ENCODE measurements around the gene ADO.
A peak's percentile ranks its signal among the peaks of the same experiment; 100 is the strongest.

The ADO gene

DNA sequence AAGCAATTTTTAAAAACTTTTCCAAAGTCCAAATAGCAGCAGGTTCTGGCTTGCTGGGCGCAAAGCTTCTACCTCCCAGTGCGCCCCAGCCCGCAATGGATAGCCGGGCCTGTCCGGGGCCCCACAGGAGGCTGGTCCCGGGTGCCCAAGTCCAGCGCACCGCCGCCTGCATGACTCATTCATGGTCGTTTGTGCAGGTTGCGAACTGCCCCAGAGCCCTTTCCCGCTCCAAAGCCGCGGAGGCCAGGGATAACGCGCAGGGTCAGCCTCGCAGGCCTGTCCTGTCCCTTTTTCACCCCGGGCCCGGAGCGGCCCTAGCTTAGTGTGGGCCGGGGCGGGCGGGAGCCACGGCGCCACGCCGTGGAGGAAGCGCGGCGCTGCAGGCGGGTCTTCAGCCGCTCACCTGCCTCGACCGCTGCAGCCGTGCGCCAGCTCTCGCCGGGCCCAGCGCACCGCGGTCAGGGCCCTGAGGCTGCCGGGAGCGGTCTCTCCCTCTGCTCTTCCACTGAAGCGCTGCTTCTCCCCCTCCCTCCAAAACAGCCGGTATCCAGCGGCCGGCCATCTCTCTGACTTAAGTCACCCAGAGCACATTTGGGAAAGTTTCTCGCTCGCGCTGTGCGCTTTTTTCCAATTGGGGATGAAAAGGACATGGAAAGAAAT is 13.4 kb downstream of the ADO start:
- DNase-seq (ENCODE audit: low read depth in 2 of 2): peak; percentile 37 to 47

- peak in 1 of 2 donors; percentile 37 for DNase-seq (ENCODE audit: low read depth in 2 of 2)
Measured at GRCh38 chr10:62818426-62819011, 14.0 kb downstream of the ADO start.

- no peak for DNase-seq (ENCODE audit: low read depth in 2 of 2)
Measured at GRCh38 chr10:62819141-62819920, 14.8 kb downstream of the ADO start.

DNA sequence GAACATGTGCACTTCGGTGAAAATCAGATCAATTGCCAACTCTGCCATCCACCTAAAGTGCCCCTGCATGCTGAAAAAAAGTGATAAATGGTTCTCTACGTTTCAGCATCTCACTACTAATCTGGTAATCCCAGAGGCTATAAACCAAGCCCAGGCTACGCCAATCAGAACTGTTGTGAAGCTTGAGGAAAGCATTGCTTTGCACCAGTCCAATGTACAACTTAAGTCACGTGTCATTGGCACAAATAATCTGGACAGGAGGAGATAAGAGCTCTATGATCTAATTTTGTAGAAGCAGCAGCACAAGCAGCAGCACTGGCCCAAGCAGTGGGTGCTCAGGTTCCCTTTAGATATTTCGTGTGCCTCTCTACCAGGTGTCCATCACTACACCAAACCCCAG is 16.1 kb downstream of the ADO start:
- DNase-seq (ENCODE audit: low read depth in 2 of 2): no peak

GRCh38 chr10:62826273-62826672 is 21.8 kb downstream of the ADO start:
- DNase-seq (ENCODE audit: low read depth in 2 of 2): no peak

DNA sequence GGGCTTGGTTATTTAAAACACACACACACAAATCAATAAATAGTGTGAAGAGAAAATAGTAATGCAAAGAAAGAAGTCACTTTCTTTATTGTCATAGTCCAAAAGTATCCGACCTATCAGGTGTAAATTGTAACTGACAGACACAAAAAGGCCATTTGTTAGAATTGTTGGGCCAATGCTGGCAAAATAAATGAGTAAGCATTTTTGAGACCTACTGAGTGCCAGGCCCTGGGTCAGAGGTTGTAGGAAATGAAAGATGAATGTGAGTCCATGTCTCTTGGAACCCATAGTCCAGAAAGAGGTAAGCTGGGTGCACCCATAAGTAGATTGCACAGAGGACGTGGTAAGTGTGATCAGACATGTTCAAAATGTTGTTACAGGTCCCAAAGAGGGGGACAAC is 25.1 kb downstream of the ADO start:
- DNase-seq (ENCODE audit: low read depth in 2 of 2): no peak

GRCh38 chr10:62830679-62831078 is 26.2 kb downstream of the ADO start:
- no peak for DNase-seq (ENCODE audit: low read depth in 2 of 2)

DNA sequence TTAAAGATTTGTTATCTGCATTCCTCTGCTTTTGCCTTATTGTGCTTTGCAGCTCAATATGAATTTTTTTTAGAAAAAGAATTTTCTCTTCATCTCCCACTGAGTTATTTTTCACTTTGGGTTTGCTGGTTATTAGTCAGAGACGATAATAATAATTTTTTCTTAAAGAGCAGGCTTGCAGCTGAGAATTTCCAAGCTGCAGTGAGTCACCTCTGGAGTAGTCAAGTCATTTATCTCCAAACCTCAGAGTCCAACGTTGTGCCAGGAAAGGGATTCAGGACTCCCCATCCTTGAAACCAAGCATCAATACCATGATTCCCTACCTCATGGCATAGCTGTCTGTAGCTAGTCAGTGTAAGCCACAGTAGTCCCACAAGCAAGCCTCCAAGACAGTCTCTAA is 26.8 kb downstream of the ADO start:
- DNase-seq (ENCODE audit: low read depth in 2 of 2): no peak

- DNase-seq (ENCODE audit: low read depth in 2 of 2): no peak
Measured at GRCh38 chr10:62839590-62839989, 35.1 kb downstream of the ADO start.

DNA sequence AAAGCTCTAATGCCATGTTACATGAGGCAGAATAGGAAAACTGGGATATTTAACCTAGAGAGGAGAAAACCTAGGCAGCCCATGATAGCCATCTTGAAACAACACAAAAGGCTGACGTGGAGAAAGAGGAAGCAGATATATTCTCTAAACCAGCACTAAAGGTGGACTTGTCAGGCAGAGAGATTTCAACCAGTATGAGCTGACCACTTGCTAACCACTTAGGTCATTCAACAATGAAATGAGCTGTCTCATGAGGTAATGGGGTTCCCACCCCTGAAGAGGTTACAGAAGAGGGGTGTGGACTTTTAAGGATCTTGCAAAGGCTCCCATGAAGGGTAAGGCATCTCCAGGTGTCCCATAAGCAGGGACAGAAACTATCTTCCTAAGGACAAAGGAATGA is 38.5 kb downstream of the ADO start:
- DNase-seq (ENCODE audit: low read depth in 2 of 2): no peak

DNA sequence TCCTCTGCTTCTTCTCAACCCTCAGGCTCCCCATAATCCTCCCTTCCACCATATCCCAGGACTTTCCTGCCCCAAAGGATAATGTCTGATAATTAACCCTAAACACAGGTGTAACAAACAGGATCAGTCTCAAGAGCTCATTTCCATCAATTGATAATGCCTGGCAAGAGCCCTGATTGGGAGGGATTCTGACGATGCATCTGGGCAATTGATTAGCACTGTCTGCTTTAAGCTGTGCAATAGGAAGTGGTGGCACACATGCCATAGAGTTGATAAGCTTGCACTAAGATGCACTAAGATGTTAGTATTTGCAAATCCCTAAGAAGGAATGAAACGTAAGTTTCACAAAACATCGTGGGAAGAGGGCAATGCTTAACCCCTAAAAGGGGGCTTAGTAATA is 39.1 kb downstream of the ADO start:
- DNase-seq (ENCODE audit: low read depth in 2 of 2): no peak

- no peak for DNase-seq (ENCODE audit: low read depth in 2 of 2)
Measured at GRCh38 chr10:62844280-62845011, 39.9 kb downstream of the ADO start.

- no peak for DNase-seq (ENCODE audit: low read depth in 2 of 2)
Measured at GRCh38 chr10:62847433-62847832, 42.9 kb downstream of the ADO start.

- no peak for DNase-seq (ENCODE audit: low read depth in 2 of 2)
Measured at GRCh38 chr10:62850646-62851045, 46.1 kb downstream of the ADO start.

DNA sequence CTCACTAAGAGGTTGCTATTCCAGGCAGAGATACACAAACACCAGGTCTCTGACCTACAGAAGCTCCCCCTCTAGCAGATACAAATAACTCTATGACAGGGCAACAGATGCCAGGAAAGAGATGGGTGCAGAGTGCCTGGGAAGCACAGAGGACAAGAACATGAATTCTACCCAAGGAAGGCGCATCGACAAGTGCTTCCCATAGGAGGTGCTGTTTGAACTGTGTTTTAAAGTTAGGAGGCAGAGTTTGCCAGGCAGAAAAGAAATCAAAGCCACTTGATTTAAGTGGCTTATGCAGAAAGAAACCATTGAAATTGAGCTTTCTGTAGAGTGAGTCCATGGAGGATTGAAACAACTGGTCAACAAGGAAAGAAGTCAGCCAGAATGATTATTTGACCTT is 46.9 kb downstream of the ADO start:
- no peak for DNase-seq (ENCODE audit: low read depth in 2 of 2)

- DNase-seq (ENCODE audit: low read depth in 2 of 2): no peak
Measured at GRCh38 chr10:62852961-62853702, 48.6 kb downstream of the ADO start.

DNA sequence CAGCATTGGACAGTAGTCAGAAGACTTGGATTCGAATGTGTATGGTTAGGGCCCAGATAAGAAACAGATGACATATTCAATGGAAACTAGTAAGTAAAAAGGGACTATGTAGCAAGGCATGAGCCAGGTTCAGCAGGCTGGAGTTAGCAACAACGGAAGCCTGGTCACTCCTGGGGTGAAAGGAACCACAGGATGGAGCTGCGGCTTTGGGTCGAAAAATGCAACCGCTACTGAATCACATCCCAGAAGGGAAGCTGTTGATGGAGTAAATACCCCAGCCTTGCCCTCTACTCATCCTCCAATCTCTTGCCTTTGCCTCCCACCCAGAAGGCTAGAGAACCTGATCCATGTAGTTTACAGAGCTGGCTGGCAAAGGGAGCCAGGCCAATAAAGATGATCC is 49.2 kb downstream of the ADO start:
- peak; percentile 3 to 19 for DNase-seq (ENCODE audit: low read depth in 2 of 2)

GRCh38 chr10:62856021-62856420 is 51.5 kb downstream of the ADO start:
- DNase-seq (ENCODE audit: low read depth in 2 of 2): no peak
